ENCODE measurements around the gene SLC17A9. TPM values are rescaled to one million over a fixed set of nuclear protein-coding genes. Genes with fewer than 3 reads are reported as not detected.
"Not testable (repeated sequence)": the region's sequence is repeated elsewhere in the genome, so short reads cannot be mapped to it uniquely, and the experiment has no call there.

SLC17A9 gene
- total RNA-seq, 2 donors from 2014 or later: 2.1 to 5.7 TPM

DNA sequence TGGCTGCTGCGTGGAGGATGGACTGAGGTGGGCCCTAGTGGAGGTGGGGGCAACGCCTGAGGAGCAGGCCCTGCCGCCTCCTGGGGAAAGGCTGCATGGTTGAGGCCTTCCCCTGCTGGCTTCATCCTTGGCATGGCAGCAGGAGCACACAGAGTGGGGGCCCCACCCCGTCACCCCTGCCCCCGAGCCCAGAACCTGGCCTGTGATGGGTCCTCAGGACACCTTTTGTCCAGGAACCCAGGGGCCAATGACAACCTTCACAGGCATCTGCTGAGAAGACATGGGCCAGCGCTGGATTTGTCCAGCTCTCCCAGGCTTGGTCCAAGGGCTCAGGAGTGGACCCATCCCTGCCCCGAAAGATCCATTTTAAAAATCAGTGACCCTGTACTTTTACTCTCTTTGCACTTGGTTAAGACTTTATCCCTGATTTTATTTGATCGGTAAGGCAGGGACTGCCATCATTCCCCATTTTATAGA is 575 bp upstream of the SLC17A9 start:
- ATAC-seq: no peak
- intact Hi-C loops (cut with DNase I): no loop called here
- peak; percentile 24 for DNase-seq

- peak; percentile 25 for DNase-seq
- peak; percentile 1 to 5 for ATAC-seq
- intact Hi-C loops (cut with DNase I): no loop called here
Measured at GRCh38 chr20:62952968-62953838, 694 bp downstream of the SLC17A9 start.

DNA sequence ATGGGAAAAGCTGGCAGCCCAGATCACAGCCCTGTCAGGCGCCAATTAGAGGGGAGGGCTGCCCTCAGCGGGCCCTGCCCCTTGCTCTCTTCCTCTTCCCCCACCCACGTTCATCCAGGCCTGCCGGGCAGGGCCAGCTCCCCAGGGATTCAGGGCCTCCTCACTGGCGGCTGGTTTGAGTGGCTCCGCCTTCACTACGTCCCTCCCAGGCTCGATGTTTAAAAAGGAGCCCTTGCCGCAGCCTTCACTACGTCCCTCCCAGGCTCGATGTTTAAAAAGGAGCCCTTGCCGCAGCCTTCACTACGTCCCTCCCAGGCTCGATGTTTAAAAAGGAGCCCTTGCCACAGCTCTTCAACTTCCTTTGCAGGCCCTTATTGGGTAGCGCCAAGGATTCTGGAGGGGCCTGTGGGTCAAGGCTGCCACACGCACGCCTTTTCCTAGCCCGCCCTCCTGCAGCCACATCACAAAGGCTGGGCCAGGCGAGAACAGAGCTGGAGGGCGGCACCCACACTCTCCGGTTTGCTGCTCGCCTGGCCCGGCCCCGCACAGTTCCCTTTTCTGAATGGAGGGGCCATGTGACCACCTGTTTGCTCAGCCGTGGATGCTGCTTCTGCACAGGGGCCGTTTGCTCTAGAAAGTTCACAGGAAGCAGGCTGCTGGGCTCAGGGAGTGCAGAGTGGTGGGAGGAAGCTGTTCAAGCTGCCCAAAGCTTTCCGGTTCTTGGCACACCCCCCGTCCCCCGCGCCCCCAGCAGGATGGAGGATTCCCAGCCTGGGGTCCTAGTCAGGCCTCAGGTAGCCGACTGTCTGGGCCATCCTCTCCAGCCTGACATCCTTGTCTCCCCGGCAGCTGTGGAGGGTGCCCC is 1.6 kb downstream of the SLC17A9 start:
- DNase-seq (peak; percentile 81), ATAC-seq (peak; percentile 76 to 78)
- intact Hi-C loops (cut with DNase I): no loop called here

- intact Hi-C loops (cut with DNase I): no loop called here
- no peak for DNase-seq
- ATAC-seq: peak; percentile 1 to 36
Measured at GRCh38 chr20:62955519-62956386, 3.2 kb downstream of the SLC17A9 start.

GRCh38 chr20:62956387-62957135 is 4.1 kb downstream of the SLC17A9 start:
- intact Hi-C loops (cut with DNase I): no loop called here
- DNase-seq: no peak
- no peak for ATAC-seq

DNA sequence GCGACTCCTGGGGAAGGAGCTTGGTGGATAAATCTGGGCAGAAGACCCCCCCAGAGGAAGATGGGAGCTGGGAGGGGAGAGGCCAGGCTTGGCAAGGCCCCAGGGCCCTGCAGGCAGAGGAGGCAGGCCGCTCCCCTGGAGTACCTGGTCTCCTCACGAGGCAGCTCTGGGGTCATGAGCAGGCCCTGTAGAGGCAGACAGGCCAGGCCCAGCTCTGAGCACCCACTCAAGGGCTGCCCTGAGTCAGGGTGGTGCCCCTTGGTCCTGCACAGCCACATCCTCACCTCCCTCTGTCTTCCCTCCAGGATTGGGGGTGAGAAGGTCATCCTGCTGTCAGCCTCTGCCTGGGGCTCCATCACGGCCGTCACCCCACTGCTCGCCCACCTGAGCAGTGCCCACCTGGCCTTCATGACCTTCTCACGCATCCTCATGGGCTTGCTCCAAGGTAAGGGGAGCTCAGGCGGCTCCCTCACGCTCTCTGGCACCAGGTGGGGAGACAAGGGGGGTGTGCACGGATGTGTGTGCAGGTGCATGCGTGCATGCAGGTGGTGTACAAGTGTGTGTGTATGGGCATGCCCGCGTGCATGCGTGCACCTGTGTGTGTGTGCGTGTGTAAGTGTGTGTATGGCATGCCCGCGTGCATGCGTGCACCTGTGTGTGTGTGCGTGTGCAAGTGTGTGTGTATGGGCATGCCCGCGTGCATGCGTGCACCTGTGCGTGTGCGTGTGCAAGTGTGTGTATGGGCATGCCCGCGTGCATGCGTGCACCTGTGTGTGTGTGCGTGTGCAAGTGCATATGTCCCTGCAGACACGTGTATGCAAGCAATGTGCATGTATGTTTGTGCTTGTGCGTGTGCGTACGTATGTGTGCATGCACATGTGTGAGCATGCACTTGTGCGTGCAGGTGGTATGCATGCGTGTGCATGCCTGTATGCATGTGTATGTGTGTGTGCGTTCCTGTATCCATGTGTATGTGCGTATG is 4.9 kb downstream of the SLC17A9 start:
- no peak for ATAC-seq
- intact Hi-C loops (cut with DNase I): no loop called here
- no peak for DNase-seq

DNA sequence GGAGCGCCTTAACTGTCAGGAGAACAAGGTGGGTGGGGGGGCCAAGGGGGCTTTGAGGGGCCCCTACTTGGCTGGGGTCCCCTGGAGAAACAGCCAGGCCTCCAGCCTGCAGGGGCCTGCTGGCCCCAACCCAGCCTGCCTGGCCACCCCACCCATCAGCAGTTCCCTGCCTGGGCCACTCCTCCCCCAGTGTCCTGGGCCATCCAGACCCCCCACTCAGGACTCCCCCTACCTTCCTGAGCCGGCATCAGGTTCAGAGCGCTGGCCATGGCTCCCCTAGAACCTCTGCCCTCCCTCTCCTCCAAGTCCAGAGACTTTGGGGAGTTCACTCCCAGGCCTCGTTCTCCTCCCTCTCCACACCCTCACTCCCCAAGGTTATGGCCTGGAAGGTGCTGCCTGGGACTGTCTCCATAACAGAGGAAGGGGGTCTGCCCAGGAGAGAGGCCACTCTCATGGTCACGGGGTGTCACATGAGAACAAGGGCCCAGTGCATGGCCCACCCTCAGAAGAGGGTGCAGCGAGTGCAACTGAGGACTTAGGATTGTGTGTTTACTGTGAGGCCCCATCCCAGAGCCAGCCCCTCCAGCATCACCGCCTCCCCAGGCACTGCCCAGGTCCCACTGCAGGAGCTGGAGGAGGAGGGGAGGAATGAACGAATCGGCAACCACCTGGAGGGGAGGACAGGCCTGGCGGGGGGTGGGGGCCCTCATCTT is 6.0 kb downstream of the SLC17A9 start:
- DNase-seq (no peak), ATAC-seq (no peak)
- intact Hi-C loops (cut with DNase I): no loop called here

DNA sequence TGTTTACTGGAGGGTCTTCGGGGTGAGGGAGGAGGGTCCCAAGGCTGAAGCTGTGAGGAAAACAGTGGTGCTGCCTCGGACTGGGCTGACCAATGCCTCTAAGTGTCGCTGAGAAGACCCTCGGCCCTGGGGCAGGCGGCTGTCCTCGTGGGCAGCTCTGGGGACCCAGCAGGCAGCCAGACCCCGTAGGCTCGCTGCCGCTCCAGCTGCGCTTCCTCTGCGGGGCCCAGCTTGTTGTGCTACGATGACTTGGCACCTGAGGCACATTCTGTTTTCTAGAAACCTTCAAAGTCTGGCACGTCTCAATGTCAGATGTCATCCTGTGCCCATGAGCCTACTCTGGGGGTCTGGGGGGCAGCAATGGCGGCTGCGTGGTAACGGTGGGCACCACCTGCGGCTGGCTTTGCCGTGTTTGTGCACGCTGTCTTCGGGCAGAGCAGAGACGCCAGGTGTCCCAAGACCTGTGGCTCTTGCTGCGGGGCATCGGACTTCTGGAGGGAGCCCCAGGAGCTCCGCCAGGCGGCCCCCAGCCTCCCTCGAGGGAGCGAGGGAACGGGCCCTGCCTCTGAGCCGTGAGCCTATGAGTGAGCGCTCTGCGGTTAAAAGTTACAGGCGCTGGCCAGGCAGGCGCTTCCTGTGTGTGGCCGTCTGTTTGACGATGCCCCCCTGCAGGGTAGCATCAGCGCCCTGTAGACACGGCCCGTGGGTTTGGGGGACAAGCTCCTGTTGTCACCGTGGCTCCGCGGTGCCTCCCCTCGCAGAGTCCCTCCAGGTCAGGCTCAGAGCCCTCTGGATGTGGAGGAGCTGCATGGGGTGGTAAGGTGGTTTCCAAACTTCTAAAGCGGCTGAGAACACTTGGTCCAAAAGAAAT is 6.8 kb downstream of the SLC17A9 start:
- intact Hi-C loops (cut with DNase I): no loop called here
- ATAC-seq (no peak), DNase-seq (no peak)

- DNase-seq (no peak), ATAC-seq (no peak)
- intact Hi-C loops (cut with DNase I): no loop called here
Measured at GRCh38 chr20:62959998-62960436, 7.5 kb downstream of the SLC17A9 start.

DNA sequence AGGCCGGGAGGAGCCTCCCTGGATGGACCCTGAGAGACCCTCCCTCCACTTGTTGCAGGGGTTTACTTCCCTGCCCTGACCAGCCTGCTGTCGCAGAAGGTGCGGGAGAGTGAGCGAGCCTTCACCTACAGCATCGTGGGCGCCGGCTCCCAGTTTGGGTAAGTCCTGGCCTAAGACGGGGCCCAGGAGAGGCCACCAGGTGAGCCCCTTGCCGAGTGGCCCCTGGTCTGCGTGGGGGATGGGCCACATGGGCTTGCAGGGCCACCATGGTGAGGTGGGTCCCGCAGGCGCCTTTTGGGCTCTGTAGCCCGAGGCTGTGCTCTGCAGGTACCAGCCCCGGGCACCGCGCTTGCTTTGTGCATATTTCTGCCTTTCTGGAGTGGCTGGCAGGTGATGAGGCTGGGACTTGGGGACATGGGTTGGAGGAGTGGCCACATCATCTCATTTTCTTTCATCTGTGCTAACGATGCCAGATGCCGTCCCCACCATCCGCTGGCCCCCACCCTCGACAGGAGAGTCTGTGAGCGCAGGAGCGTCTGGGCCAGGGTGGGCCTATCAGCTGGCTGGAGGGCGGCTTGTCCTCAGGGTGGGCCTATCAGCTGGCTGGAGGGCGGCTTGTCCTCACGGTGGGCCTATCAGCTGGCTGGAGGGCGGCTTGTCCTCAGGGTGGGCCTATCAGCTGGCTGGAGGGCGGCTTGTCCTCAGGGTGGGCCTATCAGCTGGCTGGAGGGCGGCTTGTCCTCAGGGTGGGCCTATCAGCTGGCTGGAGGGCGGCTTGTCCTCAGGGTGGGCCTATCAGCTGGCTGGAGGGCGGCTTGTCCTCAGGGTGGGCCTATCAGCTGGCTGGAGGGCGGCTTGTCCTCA is 8.2 kb downstream of the SLC17A9 start:
- ATAC-seq; DNase-seq; intact Hi-C loops (cut with DNase I): not testable (repeated sequence)

GRCh38 chr20:62961310-62961783 is 8.8 kb downstream of the SLC17A9 start:
- ATAC-seq: no peak
- DNase-seq: no peak
- intact Hi-C loops (cut with DNase I): no loop called here

- ATAC-seq (no peak), DNase-seq (no peak)
- intact Hi-C loops (cut with DNase I): no loop called here
Measured at GRCh38 chr20:62961799-62962198, 9.3 kb downstream of the SLC17A9 start.

DNA sequence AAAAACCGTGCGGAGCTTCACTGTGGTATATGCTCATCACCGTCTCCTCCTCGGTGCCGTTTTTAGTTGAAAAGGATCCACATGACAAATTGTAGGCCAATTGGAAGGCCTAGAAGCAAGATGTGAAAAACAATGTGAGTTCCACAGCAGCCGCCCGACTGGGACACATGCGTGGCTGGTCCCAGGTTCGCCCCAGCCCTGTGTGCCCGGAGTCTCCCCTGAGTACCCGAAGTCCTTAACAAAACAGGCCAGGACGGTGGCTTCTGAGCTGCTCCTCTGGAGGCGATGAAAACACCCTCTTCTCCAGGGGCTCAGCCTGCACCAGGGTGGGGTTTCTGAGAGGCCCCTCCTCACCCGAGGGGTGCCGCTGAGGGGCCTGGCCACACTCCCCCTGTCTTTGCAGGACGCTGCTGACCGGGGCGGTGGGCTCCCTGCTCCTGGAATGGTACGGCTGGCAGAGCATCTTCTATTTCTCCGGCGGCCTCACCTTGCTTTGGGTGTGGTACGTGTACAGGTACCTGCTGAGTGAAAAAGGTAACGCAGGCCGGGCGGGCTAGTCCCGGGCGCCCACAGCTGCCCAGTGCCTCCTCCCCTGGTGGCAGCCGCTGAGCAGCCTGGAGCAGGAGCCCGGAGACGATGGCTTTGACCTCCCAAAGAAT is 9.8 kb downstream of the SLC17A9 start:
- ATAC-seq (no peak), DNase-seq (no peak)
- intact Hi-C loops (cut with DNase I): no loop called here

Measured in left cardiac atrium (tissue), 4 donors.